Left renal cortex interstitium (tissue), 4 donors: ENCODE results near the gene SEC62. TPM values are rescaled to one million over a fixed set of nuclear protein-coding genes. Genes with fewer than 3 reads are reported as not detected.
A peak's percentile ranks its signal among the peaks of the same experiment; 100 is the strongest.

Source experiments
- DNase-seq, 4 donors: peaks; one replicate each; pipeline ENCODE4 v3.0.0-alpha.2; 2013; ENCODE audit warnings: low read depth in 4 of 4, low spot score in 2 of 4, missing footprints in 1 of 4
- polyA plus RNA-seq, 4 donors: library from polyadenylated mRNA; unstranded; fragments of 120-200 nt; gene quantifications; one replicate each; pipeline ENCODE4 v1.2.1, GENCODE V29; 2013; ENCODE audit not compliant: insufficient read length in 4 of 4

SEC62 gene
- polyA plus RNA-seq, 4 donors = 177 to 208 (median 183) TPM

DNA sequence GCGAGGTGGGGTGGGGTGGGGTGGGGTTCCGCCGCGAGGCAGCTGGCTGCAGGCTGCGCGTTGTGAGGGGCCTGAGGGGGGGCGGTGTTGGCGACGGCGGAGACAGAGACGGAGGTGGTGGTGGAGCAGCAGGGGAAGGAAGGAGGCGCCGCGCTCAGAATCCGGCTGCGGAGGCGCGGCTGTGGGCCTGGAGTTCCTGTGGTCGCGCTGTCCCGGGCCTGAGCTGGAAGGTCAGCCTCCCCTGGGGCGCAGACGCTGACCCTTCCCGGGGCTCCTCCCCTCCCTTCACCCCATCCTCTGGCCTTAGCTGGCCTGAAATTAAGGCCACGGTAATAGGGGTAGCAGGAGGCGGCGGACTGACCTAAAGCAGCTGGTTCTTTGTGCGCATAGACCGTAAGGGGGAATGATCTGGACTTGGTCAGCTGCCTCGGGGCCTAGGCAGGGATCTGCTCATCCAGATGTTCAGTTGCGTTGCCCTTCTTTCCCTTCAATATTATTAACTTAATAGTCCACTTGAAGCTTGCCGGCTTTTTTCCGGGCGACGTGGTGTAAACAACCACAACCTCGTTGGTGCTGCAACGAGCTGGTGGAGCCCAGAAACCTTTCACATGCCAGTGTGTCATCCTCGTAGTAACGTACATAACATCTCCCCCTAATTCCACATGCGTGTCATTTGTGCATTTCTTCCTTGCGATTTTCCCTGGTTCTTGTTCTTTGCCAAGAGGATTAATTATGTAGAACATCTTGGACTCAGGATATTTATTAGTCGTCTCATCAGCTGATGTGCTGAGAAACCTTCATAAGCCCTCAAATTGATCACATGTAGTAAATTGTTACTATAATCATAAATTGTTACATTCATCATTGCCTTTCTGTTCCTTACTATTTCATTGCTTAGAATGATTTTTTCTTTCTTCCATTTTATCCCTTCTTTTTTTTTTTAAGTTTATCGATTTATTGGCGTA, 626 bp downstream of the SEC62 start:
- peak in 3 of 4 donors; percentile 27 to 63 (median 37) for DNase-seq

DNA sequence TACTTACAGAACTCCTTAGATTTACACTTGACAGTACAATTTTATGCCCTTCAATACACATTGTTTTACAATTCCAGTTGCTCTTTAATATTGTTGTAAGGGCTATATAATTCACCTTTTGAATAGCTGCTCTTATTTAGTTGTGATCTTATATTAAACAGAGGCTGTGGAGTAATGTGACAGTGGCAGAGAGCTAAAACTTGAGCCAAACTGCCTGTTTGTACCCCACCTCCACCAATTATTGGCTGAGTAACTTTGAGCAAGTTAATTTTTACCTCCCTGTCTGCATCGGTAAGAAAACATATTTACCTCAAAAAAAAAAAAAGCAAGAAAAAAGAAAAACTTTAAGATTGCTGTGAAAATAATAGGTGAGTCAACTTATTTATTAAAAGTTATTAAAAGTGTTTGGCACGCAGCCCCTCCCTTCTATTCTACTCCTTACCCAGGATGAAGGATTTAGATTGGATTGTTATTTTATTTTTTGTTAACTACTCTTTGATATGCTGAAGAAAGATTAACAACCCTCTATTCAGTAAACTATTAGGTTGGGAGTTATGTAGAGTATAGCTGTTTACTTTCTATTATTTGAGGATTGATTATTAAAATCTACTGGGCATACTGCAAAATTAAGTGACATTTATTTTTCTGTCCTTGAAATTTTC, 1.7 kb downstream of the SEC62 start:
- no peak for DNase-seq

DNA sequence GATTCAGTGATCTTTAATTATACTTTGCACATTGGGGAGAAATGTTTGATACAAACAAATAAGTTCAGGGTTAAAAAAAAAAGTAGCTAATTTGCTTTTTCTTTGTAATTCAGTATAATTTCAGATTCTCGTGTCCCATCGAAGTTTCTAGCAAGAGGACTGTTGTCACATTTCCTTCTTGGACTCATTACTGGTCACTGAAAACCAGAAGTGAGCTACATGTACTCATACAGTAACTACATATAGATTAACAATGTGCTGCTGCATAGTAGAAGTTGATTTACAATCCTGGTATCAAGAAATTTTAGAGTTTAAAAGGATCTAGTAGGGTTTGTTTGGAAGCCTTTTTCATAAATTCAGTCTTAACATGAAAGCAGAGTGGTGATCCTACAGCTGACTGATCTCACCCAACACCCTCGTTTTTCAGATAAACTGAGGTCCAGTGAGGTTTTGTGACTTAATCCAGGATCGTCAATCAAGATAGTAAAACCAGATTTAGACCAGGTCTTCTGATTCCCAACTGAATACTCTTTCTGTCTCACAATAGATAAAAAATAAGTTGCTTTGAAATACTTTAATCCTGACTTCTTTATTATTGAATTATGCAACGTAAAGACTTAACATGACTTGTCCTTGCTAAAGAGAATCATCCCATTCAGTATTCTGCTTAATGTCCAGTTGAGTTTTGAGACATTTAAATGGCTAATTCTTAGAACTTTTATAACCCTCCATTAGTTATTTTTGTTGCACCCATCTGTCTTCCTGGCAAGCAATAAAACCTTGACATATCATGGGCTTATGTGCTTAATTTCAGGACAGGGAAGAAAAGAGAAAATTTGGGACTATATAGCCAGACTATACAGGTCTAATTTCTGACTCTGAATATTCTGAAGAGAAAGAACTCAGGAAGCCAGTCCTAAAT, 2.8 kb downstream of the SEC62 start:
- no peak for DNase-seq

DNA sequence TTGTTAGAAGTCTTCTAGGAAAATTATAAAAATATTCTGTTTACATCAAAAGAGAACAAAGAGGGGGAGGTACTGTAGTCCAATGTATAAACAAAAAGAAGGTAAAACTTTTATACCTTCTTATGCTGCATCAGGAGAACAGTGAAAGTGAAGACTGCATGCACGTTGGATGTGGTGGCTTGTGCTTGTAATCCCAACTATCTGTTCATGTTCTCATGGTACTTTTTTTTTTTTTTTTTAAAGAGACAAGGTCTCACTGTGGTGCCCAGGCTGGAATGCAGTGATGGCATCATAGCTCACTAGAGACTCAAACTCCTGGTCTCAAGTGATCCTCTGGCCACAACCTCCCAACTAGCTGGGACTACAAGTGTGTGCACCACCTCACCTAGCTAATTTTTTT, 4.2 kb downstream of the SEC62 start:
- DNase-seq = no peak

DNA sequence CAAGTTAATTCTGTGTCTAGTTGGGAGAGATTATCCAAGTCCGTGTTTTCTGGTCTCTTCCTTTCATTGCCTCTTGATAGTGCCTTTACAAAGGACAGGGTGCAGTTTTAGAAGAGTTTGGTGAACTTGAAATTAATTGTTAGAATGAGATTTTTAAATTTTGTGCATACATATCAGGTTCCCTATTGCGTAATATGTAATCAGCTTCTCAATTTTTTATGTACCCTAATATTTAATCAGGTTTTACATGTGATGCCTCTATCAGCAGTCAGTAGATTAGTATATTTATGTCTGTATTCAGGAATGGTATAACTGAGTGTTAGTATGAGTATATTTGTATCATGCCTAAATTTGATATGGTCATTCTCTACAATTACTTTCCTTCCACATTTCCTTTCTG, 4.9 kb downstream of the SEC62 start:
- no peak for DNase-seq

DNA sequence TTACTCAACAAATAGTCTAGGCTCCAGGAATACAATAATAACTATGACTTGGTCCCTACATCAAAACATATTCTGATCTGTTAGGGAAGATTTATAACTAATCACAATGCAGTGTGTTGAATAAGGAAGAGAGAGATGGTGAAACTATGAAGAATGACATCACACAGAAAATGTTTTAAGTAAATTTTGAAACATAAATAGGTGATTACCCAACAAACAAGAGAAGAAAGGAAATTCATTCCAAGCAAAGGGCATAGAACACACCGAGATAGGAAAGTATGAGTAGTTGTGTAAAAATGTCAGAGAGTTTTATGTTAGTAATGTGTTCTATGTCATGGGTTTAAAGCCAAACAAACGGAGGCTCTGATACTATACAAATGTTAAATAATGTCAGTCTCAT, 13.4 kb downstream of the SEC62 start:
- DNase-seq = no peak

DNA sequence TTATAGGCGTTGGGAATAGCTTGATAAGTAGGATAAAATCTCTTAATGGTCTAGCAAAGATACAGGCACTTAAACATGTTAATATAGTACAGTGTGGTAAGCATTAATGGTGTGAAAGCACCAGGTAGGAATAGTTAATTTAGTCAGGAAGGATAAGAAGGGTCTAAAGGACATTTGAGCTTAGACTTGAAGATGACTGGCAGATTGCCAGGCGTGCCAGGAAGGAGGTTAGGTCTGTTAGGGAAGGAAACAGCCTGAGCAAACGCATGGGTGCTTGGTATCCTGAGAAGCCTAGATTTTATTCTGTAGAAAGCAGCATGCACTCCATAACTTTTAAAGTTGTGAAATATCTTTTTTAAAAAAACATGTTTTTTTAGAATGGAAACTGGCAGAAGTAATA, 17.7 kb downstream of the SEC62 start:
- DNase-seq = no peak

DNA sequence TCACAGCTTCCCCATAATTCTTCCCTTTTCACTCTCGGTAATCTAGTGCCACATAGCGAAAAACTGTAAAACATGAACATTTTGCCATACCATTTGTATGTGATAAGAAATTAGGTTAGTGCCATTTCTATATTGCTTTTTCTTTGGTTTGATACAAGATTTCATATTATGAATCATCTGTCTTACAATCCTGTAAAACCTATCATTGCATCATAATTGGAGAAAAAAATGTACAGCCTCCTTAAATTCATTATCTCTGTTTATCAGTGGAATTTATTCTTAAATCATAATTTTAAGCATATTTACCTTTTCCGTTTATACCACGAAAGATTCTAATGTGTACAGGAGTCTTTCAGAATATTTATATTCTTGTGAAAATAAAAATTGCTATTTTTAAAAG, 23.8 kb downstream of the SEC62 start:
- DNase-seq = no peak

DNA sequence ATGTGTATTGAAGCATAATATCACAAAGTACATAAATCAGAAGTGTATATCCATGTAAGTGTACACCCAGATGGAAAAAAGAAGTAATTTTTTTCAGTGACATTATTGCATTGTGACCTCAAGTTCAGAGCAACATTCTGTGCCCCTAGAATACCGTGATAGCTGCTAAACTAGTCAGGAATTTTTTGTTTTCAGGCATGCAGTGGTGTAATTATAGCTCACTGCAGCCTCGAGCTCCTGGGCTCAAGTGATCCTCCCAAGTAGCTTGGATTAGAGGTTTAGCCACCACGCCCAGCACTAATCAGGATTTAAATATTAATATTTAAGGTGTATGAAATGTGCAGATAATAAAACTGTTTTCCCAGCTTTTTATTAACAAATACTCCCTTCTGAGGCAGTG, 25.5 kb downstream of the SEC62 start:
- no peak for DNase-seq

DNA sequence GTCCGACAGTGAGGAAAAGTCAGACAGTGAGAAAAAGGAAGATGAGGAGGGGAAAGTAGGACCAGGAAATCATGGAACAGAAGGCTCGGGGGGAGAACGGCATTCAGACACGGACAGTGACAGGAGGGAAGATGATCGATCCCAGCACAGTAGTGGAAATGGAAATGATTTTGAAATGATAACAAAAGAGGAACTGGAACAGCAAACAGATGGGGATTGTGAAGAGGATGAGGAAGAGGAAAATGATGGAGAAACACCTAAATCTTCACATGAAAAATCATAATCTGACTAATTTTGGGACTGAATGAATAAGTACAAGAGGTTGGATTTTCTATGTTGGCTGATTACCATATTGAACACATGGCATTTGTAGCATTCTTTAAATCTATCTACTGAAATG, 26.2 kb downstream of the SEC62 start:
- no peak for DNase-seq

DNA sequence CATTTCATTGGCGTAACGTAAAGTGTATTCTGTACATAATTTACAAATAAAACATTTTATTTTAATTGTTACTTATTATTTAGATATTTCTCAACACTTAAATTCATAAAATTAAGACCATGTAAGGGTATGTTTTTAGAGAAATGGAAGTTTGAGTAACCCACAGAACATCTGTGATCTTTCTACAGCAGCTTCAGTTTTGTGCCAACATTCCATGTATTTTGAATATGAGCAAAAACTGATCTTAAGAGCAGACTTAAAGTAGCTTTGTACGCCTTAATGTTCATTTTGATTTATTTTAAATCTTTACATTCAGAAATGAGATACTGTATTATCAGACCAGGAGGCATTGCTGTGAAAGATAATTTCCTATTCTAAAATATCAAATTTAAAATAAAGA, 27.2 kb downstream of the SEC62 start:
- DNase-seq = no peak

DNA sequence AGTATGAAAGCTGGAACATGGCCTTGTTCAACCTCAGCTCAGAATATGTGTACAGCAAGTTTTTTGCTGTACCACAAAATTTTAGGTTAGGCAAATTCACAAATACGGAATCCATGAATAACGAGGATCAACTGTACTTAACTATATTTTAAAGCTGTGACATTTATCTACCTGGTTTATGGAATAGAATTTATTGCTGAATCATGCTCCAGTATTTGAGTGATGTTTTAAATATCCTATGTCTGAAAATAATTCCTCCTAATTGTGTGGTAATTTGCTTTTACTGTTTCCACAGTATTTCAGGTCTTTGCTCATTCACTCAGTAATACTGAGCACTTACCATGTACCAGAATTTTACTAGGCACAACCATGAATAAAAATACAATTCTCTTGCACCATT, 29.5 kb downstream of the SEC62 start:
- no peak for DNase-seq

DNA sequence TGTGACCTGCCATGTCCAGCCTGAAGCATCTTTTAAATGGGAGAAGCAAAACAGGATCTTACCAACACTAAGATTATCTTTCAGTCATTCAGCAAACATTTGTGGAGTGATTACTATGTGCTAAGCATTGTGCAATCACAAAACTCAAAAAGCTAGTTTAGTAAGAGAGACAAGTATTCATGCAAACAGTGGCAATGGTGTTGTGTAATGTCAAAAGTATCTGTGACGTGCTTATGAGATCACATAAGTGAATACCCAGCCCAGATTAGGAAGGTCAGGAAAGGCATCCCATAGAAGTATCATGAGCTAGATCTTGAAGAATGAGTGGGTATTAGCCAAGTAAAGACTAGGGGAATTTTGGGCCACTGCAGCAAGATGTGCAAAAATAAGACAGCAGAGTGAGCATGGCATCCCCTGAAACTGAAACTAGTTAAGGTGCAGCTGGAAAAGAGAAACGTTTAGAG, 32.1 kb downstream of the SEC62 start:
- DNase-seq = no peak

DNA sequence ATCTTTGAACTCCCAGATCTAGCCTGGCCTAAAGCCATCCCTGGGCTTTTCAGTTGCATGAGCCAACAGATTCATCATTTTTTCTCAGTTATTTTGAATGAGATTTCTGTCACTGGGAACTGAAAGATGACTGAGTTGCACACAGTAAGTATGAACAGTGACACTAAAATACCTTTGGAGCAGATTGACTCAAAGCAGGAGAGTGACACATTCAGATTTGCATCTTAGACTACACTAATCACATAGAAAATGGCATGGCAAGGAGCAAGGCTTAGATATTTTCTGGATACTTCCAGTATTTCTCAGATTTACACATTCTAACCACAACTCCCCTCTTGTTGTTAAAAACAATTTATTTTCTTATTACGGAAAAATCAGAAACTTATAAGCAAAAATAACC, 32.8 kb downstream of the SEC62 start:
- no peak for DNase-seq

DNA sequence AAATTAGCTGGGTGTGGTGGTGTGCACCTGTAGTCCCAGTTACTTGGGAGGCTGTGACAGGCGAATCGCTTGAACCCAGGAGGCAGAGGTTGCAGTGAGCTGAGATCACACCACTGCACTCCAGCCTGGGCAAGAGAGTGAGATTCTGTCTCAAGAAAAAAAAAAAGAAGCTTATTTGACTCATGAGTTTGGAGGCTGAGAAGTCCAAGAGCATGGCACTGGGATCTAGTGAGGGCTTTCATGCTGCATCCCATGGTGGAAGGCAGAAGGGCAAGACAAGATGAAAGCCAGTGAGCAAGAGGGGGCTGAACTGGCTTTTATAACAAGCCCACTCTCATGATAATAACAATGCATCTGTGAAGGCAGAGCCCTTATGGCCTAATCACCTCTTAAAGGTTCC, 33.4 kb downstream of the SEC62 start:
- DNase-seq = no peak

DNA sequence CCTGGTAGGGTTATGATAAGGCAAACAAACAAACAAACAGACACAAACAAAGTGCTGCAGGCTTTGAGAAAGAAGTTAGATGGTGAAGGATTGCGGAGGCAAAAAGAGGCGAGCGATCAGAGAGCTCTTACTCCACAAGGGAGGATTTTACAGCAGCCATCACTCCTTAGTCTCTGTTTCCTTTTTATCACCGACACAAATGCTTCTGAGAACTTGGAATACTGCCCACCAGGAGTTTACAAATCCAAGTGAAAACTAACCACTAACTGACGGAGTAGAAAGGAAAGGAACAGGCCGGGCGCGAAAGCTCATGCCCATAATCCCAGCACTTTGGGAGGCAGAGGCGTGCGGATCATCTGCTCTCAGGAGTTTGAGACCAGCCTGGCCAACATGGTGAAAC, 35.6 kb downstream of the SEC62 start:
- no peak for DNase-seq

DNA sequence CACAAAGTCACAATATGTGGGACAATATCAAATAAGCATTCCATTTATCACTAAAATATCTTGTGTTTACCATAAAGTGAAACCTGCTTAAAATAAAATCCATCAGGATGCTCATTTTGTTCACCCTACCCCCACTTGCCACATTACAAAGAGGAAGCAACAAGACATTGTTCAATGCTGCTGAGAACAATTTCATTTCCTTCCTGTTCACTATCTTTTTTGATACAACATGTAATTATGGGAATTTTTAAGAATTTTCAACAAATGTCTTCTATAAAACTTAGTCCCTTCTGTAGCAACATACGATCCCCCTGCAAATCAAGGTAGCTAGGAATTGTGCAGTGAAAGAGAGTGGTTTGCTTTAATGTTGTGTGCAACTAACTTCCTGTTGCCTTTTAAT, 36.3 kb downstream of the SEC62 start:
- no peak for DNase-seq

DNA sequence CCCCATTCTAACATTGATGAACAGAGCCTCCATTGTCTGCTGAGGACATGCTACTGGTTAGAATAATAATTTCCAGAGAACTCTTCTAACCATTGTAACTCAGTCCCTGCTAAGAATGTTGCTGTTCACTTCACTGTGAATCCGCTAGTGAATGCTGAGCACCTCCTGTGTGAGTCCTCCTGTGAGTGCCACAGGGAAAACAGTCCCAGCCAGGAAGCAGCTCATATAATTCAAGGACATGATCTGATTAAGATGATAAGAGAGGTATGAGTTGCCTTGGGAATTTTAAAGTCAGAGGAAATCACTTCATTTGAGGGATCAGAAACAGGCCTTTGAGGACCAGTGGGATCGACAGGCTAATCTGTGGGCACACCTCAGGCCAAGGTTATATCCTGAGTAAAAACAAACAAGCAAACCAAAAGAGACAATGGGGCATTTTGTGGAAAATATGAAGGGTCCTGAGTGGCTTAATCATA, 37.3 kb downstream of the SEC62 start:
- no peak for DNase-seq

DNA sequence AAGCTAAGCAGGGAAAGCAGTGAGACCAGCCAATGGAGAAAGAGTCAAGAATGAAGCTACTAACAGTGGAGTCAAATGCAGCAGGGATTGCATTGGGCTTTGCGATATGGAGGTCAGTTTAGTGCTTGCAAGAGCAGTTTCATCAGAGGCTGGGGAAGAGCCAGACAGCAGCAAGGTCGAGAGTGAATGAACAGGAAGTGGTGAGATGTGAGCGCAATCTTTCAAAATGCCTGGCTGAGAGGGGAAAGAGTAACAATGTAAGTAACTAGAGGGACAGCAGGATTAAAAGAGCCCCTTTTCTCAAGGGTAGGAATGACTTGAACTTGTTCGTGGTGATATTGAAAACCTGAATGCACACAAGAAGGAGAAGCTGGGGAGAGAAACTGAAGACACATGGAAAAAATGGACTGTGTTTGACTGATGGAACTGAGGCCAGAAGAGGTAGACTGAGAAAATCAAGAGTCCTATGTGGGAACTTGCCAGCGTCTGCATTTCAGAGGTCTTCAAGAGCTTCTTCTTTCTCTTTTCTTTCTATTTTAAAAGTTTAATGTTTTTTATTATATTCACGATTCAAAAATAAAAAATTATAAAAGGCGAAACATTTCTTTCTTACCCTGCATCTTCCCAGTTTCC, 40.5 kb downstream of the SEC62 start:
- no peak for DNase-seq

DNA sequence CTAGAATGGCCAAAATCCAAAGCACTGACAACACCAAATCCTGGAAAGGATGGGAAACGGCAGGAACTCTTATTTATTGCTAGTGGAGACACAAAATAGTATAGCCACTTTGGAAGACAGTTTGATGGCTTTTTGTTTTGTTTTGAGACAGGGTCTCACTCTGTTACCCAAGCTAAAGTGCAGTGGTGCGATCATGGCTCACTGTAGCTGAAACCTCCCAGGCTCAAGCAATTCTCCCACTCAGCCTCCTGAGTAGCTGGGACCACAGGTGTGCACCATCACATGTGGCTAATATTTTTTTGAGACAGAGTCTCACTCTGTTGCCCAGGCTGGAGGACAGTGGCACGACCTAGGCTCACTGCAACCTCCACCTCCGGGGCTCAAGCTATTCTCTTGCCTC, 43.9 kb downstream of the SEC62 start:
- DNase-seq = no peak
